HuH-7 (cell line): ENCODE measurements around the gene VSTM2L.
"Not testable (repeated sequence)": the region's sequence is repeated elsewhere in the genome, so short reads cannot be mapped to it uniquely, and the experiment has no call there.

Experiments
- DNase-seq: peaks from one replicate; pipeline ENCODE4 v3.0.0; 2011; ENCODE audit warnings: low spot score

Gene VSTM2L

GRCh38 chr20:37938181-37938750 is 35.3 kb downstream of the VSTM2L start:
- DNase-seq, result no peak

GRCh38 chr20:37938954-37939353 is 36.0 kb downstream of the VSTM2L start:
- no peak for DNase-seq

- DNase-seq, result no peak
These were observed 37.0 kb downstream of the VSTM2L start for GRCh38 chr20:37939701-37940560.

- no peak for DNase-seq
These were observed 37.9 kb downstream of the VSTM2L start for GRCh38 chr20:37940858-37941257.

- DNase-seq, result peak; percentile 66
These were observed 38.4 kb downstream of the VSTM2L start for GRCh38 chr20:37941332-37941731.

- DNase-seq, result no peak
These were observed 39.1 kb downstream of the VSTM2L start for GRCh38 chr20:37941992-37942391.

- DNase-seq, result no peak
These were observed 40.1 kb downstream of the VSTM2L start for GRCh38 chr20:37943033-37943432.

GRCh38 chr20:37943501-37944455 is 40.9 kb downstream of the VSTM2L start:
- no peak for DNase-seq

- no peak for DNase-seq
These were observed 41.6 kb downstream of the VSTM2L start for GRCh38 chr20:37944456-37944981.

GRCh38 chr20:37945091-37945547 is 42.2 kb downstream of the VSTM2L start:
- no peak for DNase-seq

GRCh38 chr20:37946946-37947345 is 44.0 kb downstream of the VSTM2L start:
- no peak for DNase-seq

- DNase-seq, result no peak
These were observed 45.0 kb downstream of the VSTM2L start for GRCh38 chr20:37947943-37948342.

GRCh38 chr20:37948956-37949355 is 46.0 kb downstream of the VSTM2L start:
- DNase-seq, result no peak

- no peak for DNase-seq
These were observed 51.3 kb downstream of the VSTM2L start for GRCh38 chr20:37954190-37954589.

- DNase-seq, result no peak
These were observed 51.7 kb downstream of the VSTM2L start for GRCh38 chr20:37954626-37955025.

GRCh38 chr20:37955511-37955910 is 52.6 kb downstream of the VSTM2L start:
- DNase-seq, result no peak

- DNase-seq, result no peak
These were observed 53.2 kb downstream of the VSTM2L start for GRCh38 chr20:37956107-37956585.

- no peak for DNase-seq
These were observed 56.1 kb downstream of the VSTM2L start for GRCh38 chr20:37958856-37959520.

GRCh38 chr20:37961066-37961465 is 58.1 kb downstream of the VSTM2L start:
- no peak for DNase-seq

GRCh38 chr20:37963483-37963882 is 60.6 kb downstream of the VSTM2L start:
- not testable (repeated sequence) for DNase-seq

GRCh38 chr20:37968841-37969401 is 66.0 kb downstream of the VSTM2L start:
- DNase-seq, result no peak
